DOHH2 (cell line): Measurements from ENCODE around the gene KANSL3.

ENCODE experiments used
- CTCF ChIP-seq: fragments of 200-600 bp; sonication (generic); IDR thresholded peaks from one replicate; pipeline ENCODE4 v1.5.1; 2014; ENCODE audit warnings: antibody characterized with exemption, mild to moderate bottlenecking, low read depth, low read length; ENCODE audit not compliant: poor library complexity, severe bottlenecking
- EZH2phosphoT487 ChIP-seq: fragments of 200-600 bp; sonication (generic); IDR thresholded peaks from 2 replicates; pipeline ENCODE4 v1.6.1; 2017; ENCODE audit warnings: borderline replicate concordance, mild to moderate bottlenecking, antibody characterized with exemption, low read length, moderate library complexity, mixed read lengths

- TF ChIP-seq EZH2phosphoT487 (no peak), CTCF (no peak)
These were observed 90.4 kb downstream of the KANSL3 start for GRCh38 chr2:96547731-96548171.
